ENCODE measurements around the gene MTERF4. TPM values are rescaled to one million over a fixed set of nuclear protein-coding genes. Genes with fewer than 3 reads are reported as not detected.
A peak's percentile ranks its signal among the peaks of the same experiment; 100 is the strongest.

MTERF4 gene
- polyA plus RNA-seq, 3 donors = 15.5 to 37.4 (median 17.8) TPM

- peaks cover 9 to 14% of the 10 kb centered on the region in 2 donors for H3K4me1 ChIP-seq (ENCODE audit: control insufficient read depth in 1 of 2, insufficient read depth in 2 of 2, low read length in 2 of 2)
- peaks cover 64 to 68% of the 10 kb centered on the region in 2 donors for H3K36me3 Mint-ChIP-seq
- H3K4me1 Mint-ChIP-seq = peaks cover 17% of the 10 kb centered on the region
- no peak for TF ChIP-seq CTCF (IDR thresholded peaks at IDR 0.05)
- H3K27ac ChIP-seq (ENCODE audit: low read depth in 1 of 2, low read length in 2 of 2) = no peak overlapping the region
- H2AFZ ChIP-seq (ENCODE audit: insufficient read depth, low read depth, low read length, poor library complexity, severe bottlenecking) = no peak overlapping the region
- H3K9me3 ChIP-seq (replicated peaks in 1 of 2; ENCODE audit: control insufficient read depth in 1 of 2, insufficient read depth in 1 of 2, low read length in 2 of 2) = no peaks in the 10 kb centered on the region
- peaks cover 0 to 2% (median 0%) of the 10 kb centered on the region in 3 donors for H3K27me3 Mint-ChIP-seq (ENCODE audit: low read depth in 3 of 3)
- no peak for DNase-seq
- H3K4me3 Mint-ChIP-seq = no peak overlapping the region
- H3K27me3 ChIP-seq (ENCODE audit: control insufficient read depth in 2 of 2, insufficient read depth in 2 of 2, low read length in 2 of 2) = no peaks in the 10 kb centered on the region
- no peak overlapping the region for H3K9ac ChIP-seq (ENCODE audit: insufficient read depth, low read length, poor library complexity, severe bottlenecking)
- no peak overlapping the region for H3K4me3 ChIP-seq (replicated peaks in 1 of 3; ENCODE audit: low read depth in 2 of 3, low read length in 3 of 3)
- H3K4me2 ChIP-seq (replicated peaks; ENCODE audit: extremely low read depth, low read length, poor library complexity, severe bottlenecking) = no peak overlapping the region
- peaks cover 74 to 83% of the 10 kb centered on the region in 2 donors for H3K36me3 ChIP-seq (replicated peaks in 1 of 2; ENCODE audit: control insufficient read depth in 1 of 2, insufficient read depth in 2 of 2, low read length in 2 of 2)
- WGBS (ENCODE audit: insufficient coverage) = 92% methylated on average over 8 of the region's 8 CpGs
- peak overlapping the region in 1 of 7 donors; percentile 12 for H3K27ac Mint-ChIP-seq
- H4K20me1 ChIP-seq (ENCODE audit: insufficient read depth, low read length) = peaks cover 34% of the 10 kb centered on the region
- peaks cover 40% of the 10 kb centered on the region for H3K79me2 ChIP-seq (ENCODE audit: insufficient read depth, low read length)
- H3K9me3 Mint-ChIP-seq = peaks cover 0 to 1% (median 0%) of the 10 kb centered on the region in 7 donors
- intact Hi-C loops (cut with micrococcal nuclease) = no loop called here
These were observed 5.1 kb downstream of the MTERF4 start for GRCh38 chr2:241096979-241097378.

- no peak overlapping the region for H3K4me3 ChIP-seq (replicated peaks in 1 of 3; ENCODE audit: low read depth in 2 of 3, low read length in 3 of 3)
- H3K9ac ChIP-seq (ENCODE audit: insufficient read depth, low read length, poor library complexity, severe bottlenecking) = no peak overlapping the region
- H3K27me3 ChIP-seq (ENCODE audit: control insufficient read depth in 2 of 2, insufficient read depth in 2 of 2, low read length in 2 of 2) = no peaks in the 10 kb centered on the region
- H3K9me3 ChIP-seq (replicated peaks in 1 of 2; ENCODE audit: control insufficient read depth in 1 of 2, insufficient read depth in 1 of 2, low read length in 2 of 2) = no peaks in the 10 kb centered on the region
- WGBS (ENCODE audit: insufficient coverage) = 97% methylated on average over 10 of the region's 14 CpGs
- H3K27ac Mint-ChIP-seq = peak overlapping the region in 1 of 7 donors; percentile 8
- no peak for DNase-seq
- H3K9me3 Mint-ChIP-seq = peaks cover 0 to 1% (median 0%) of the 10 kb centered on the region in 7 donors
- H4K20me1 ChIP-seq (ENCODE audit: insufficient read depth, low read length) = peaks cover 38% of the 10 kb centered on the region
- H3K27ac ChIP-seq (ENCODE audit: low read depth in 1 of 2, low read length in 2 of 2) = no peak overlapping the region
- H3K4me2 ChIP-seq (replicated peaks; ENCODE audit: extremely low read depth, low read length, poor library complexity, severe bottlenecking) = no peak overlapping the region
- peaks cover 0 to 4% of the 10 kb centered on the region in 2 donors for H3K4me1 ChIP-seq (ENCODE audit: control insufficient read depth in 1 of 2, insufficient read depth in 2 of 2, low read length in 2 of 2)
- H3K27me3 Mint-ChIP-seq (ENCODE audit: low read depth in 3 of 3) = peaks cover 0 to 2% (median 0%) of the 10 kb centered on the region in 3 donors
- peaks cover 28% of the 10 kb centered on the region for H3K79me2 ChIP-seq (ENCODE audit: insufficient read depth, low read length)
- peaks cover 75 to 80% of the 10 kb centered on the region in 2 donors for H3K36me3 Mint-ChIP-seq
- peaks cover 9% of the 10 kb centered on the region for H3K4me1 Mint-ChIP-seq
- no peak for TF ChIP-seq CTCF (IDR thresholded peaks at IDR 0.05)
- H3K36me3 ChIP-seq (replicated peaks in 1 of 2; ENCODE audit: control insufficient read depth in 1 of 2, insufficient read depth in 2 of 2, low read length in 2 of 2) = peaks cover 81 to 95% of the 10 kb centered on the region in 2 donors
- intact Hi-C loops (cut with micrococcal nuclease) = no loop called here
- H2AFZ ChIP-seq (ENCODE audit: insufficient read depth, low read depth, low read length, poor library complexity, severe bottlenecking) = no peak overlapping the region
- no peak overlapping the region for H3K4me3 Mint-ChIP-seq
These were observed 6.3 kb downstream of the MTERF4 start for GRCh38 chr2:241095594-241096290.
